ENCODE measurements around the gene BTG2. TPM values are rescaled to one million over a fixed set of nuclear protein-coding genes. Genes with fewer than 3 reads are reported as not detected.

The BTG2 gene
- total RNA-seq, 1 experiment from 2014 or later: 2.7 TPM

- intact Hi-C loops (cut with micrococcal nuclease; ENCODE audit: unreplicated experiment): no loop called here
- no peak for DNase-seq
- CTCF ChIA-PET: interaction anchor here (1.0 kb wide), 1 partner anchor 60 kb away, joined by 3 read pairs; no protein-coding TSS in a partner anchor
- BruUV-seq (replicated peaks): no TSS peak
- no peak for TF ChIP-seq CTCF (IDR thresholded peaks at IDR 0.05; ENCODE audit: unreplicated experiment)
- H3K27me3 Mint-ChIP-seq (ENCODE audit: unreplicated experiment): peaks cover 51% of the 10 kb centered on the region
- no peak overlapping the region for H3K27ac Mint-ChIP-seq (ENCODE audit: unreplicated experiment)
- no peaks in the 10 kb centered on the region for H3K9me3 Mint-ChIP-seq (ENCODE audit: low read depth, unreplicated experiment)
- H3K4me3 Mint-ChIP-seq (ENCODE audit: low read depth, unreplicated experiment): no peak overlapping the region
- H3K4me1 Mint-ChIP-seq (ENCODE audit: low read depth, unreplicated experiment): no peaks in the 10 kb centered on the region
- H3K36me3 Mint-ChIP-seq (ENCODE audit: insufficient read depth, unreplicated experiment): no peaks in the 10 kb centered on the region
These were observed 23.3 kb upstream of the BTG2 start for GRCh38 chr1:203281851-203282661.

- intact Hi-C loops (cut with micrococcal nuclease; ENCODE audit: unreplicated experiment): no loop called here
- no peak for DNase-seq
- H3K27me3 Mint-ChIP-seq (ENCODE audit: unreplicated experiment): peaks cover 42% of the 10 kb centered on the region
- peaks cover 6% of the 10 kb centered on the region for H3K4me1 Mint-ChIP-seq (ENCODE audit: low read depth, unreplicated experiment)
- CTCF ChIA-PET: interaction anchor here (1.0 kb wide), 1 partner anchor 60 kb away, joined by 3 read pairs; no protein-coding TSS in a partner anchor
- H3K27ac Mint-ChIP-seq (ENCODE audit: unreplicated experiment): no peak overlapping the region
- H3K4me3 Mint-ChIP-seq (ENCODE audit: low read depth, unreplicated experiment): no peak overlapping the region
- no peak for TF ChIP-seq CTCF (IDR thresholded peaks at IDR 0.05; ENCODE audit: unreplicated experiment)
- H3K9me3 Mint-ChIP-seq (ENCODE audit: low read depth, unreplicated experiment): no peaks in the 10 kb centered on the region
- no peaks in the 10 kb centered on the region for H3K36me3 Mint-ChIP-seq (ENCODE audit: insufficient read depth, unreplicated experiment)
- BruUV-seq (replicated peaks): no TSS peak
These were observed 22.4 kb upstream of the BTG2 start for GRCh38 chr1:203282720-203283542.

GRCh38 chr1:203283597-203283996, 21.7 kb upstream of the BTG2 start:
- Mint-ChIP-seq H3K4me1 (ENCODE audit: low read depth, unreplicated experiment) (peaks cover 10% of the 10 kb centered on the region), H3K27me3 (ENCODE audit: unreplicated experiment) (peaks cover 35% of the 10 kb centered on the region), H3K27ac (ENCODE audit: unreplicated experiment) (no peak overlapping the region), H3K9me3 (ENCODE audit: low read depth, unreplicated experiment) (no peaks in the 10 kb centered on the region), H3K36me3 (ENCODE audit: insufficient read depth, unreplicated experiment) (no peaks in the 10 kb centered on the region), H3K4me3 (ENCODE audit: low read depth, unreplicated experiment) (no peak overlapping the region)
- TF ChIP-seq CTCF (IDR thresholded peaks at IDR 0.05; ENCODE audit: unreplicated experiment): no peak
- no TSS peak for BruUV-seq (replicated peaks)
- CTCF ChIA-PET: no interaction called here
- no peak for DNase-seq
- intact Hi-C loops (cut with micrococcal nuclease; ENCODE audit: unreplicated experiment): no loop called here

- Mint-ChIP-seq H3K27me3 (ENCODE audit: unreplicated experiment) (peaks cover 26% of the 10 kb centered on the region), H3K4me1 (ENCODE audit: low read depth, unreplicated experiment) (peaks cover 10% of the 10 kb centered on the region), H3K27ac (ENCODE audit: unreplicated experiment) (no peak overlapping the region), H3K4me3 (ENCODE audit: low read depth, unreplicated experiment) (no peak overlapping the region), H3K36me3 (ENCODE audit: insufficient read depth, unreplicated experiment) (no peaks in the 10 kb centered on the region), H3K9me3 (ENCODE audit: low read depth, unreplicated experiment) (no peaks in the 10 kb centered on the region)
- CTCF ChIA-PET: no interaction called here
- no TSS peak for BruUV-seq (replicated peaks)
- no peak for DNase-seq
- intact Hi-C loops (cut with micrococcal nuclease; ENCODE audit: unreplicated experiment): no loop called here
- TF ChIP-seq CTCF (IDR thresholded peaks at IDR 0.05; ENCODE audit: unreplicated experiment): no peak
These were observed 20.8 kb upstream of the BTG2 start for GRCh38 chr1:203284411-203285123.

Data from Calu3 (cell line).